K562 (cell line): Measurements from ENCODE around the gene HOXB13. TPM values are rescaled to one million over a fixed set of nuclear protein-coding genes. Genes with fewer than 3 reads are reported as not detected.

ENCODE experiments used
- NCOA1 ChIP-seq: fragments of 450-650 bp; IDR thresholded peaks from 2 replicates; pipeline ENCODE4 v1.6.1; 2016; ENCODE audit warnings: low read depth
- SIX5 ChIP-seq, 2 experiments: IDR thresholded peaks; 2 replicates each; pipeline ENCODE4 v1.6.1; 2011; ENCODE audit warnings: low read length in 2 of 2, borderline replicate concordance in 1 of 2, low read depth in 1 of 2, mild to moderate bottlenecking in 1 of 2, moderate library complexity in 1 of 2; ENCODE audit not compliant: insufficient read depth in 1 of 2
- ZMIZ1 ChIP-seq, 2 experiments: fragments of 150-350 bp in 1 of 2; IDR thresholded peaks; 2 replicates each; pipeline ENCODE4 v1.6.1; 2012 to 2016; ENCODE audit warnings: low read depth in 2 of 2, low read length in 2 of 2, mild to moderate bottlenecking in 1 of 2, moderate library complexity in 1 of 2
- ZNF239 ChIP-seq: fragments of 250-450 bp; sonication (Bioruptor Pico); IDR thresholded peaks from 2 replicates; pipeline ENCODE4 v1.4.0; 2020; ENCODE audit warnings: mild to moderate bottlenecking
- ZNF280B ChIP-seq: fragments of 250-450 bp; sonication (Bioruptor Pico); IDR thresholded peaks from 2 replicates; pipeline ENCODE4 v1.5.1; 2021; ENCODE audit warnings: mild to moderate bottlenecking
- polyA plus RNA-seq, 8 experiments: library from polyadenylated mRNA; depleted of rRNA in 4 of 8; stranded (reverse) in 5 of 8; unstranded in 3 of 8; fragments of >200 nt; fragmentation: Nextera tagmentation in 2 of 8; fragmentation: Illumina TruSeq in 1 of 8; extraction: Ambion mirVana in 2 of 8; extraction: Trizol in 1 of 8; gene quantifications; 2 replicates each; pipeline versions ENCODE4 v1.2.1 to v1.2.3, GENCODE V29; 2011 to 2014; ENCODE audit warnings: inconsistent platforms in 1 of 8, missing spikeins in 1 of 8
- total RNA-seq, 7 experiments: library from RNA; depleted of rRNA in 6 of 7; stranded (reverse); fragments of >200 nt in 6 of 7; fragmentation: Illumina TruSeq in 2 of 7; extraction: Trizol in 2 of 7; gene quantifications; 2 replicates each; pipeline versions ENCODE4 v1.2.1 to v1.2.3, GENCODE V29; 2011 to 2021; ENCODE audit warnings: low replicate concordance in 1 of 7

The HOXB13 gene
- total and polyA plus RNA-seq, 9 of the 15 experiments (the other 6 are each of a cell fraction or from before 2014, with no cell fraction given) = not detected

GRCh38 chr17:48719642-48720265 lies 8.8 kb downstream of the HOXB13 start (continued):
- TF ChIP-seq ZMIZ1 (IDR thresholded peaks at IDR 0.05; ENCODE audit: low read depth in 2 of 2, low read length in 2 of 2) = no peak
- TF ChIP-seq NCOA1 = no peak
- TF ChIP-seq ZNF239 (CRISPR knock-in tag) = no peak
- TF ChIP-seq ZNF280B (CRISPR knock-in tag) = no peak
- no peak for TF ChIP-seq SIX5 (IDR thresholded peaks at IDR 0.05; ENCODE audit: borderline replicate concordance in 1 of 2, insufficient read depth in 1 of 2, low read depth in 1 of 2, low read length in 2 of 2)
